Spinal cord (tissue), 4 donors: ENCODE measurements around the gene MMEL1. TPM values are rescaled to one million over a fixed set of nuclear protein-coding genes. Genes with fewer than 3 reads are reported as not detected.

Experiments used
- polyA plus RNA-seq, 2 donors: library from polyadenylated mRNA; unstranded; fragments of 120-200 nt; gene quantifications; one replicate each; pipeline ENCODE4 v1.2.1, GENCODE V29; 2013; ENCODE audit not compliant: insufficient read length in 2 of 2
- total RNA-seq, 2 donors: library from RNA; depleted of rRNA in 1 of 2; stranded (reverse); fragments of 120-200 nt in 1 of 2; fragments of >200 nt in 1 of 2; gene quantifications; one replicate each; pipeline versions ENCODE4 v1.2.3 to v1.2.4, GENCODE V29; 2013 to 2014

Gene MMEL1
- total and polyA plus RNA-seq, 4 donors, result 2.3 to 3.9 (median 2.6) TPM

Other genes starting within 250 kb of the MMEL1 start
- gene MORN1, start 241.5 kb downstream of the MMEL1 start, total RNA-seq, result 10 to 100 TPM in 1 of 2 donors, 1 to 10 TPM in 1; 8.4 to 17.5 TPM
- gene MORN1, start 241.5 kb downstream of the MMEL1 start, polyA plus RNA-seq, result 10 to 100 TPM; 10.6 to 15.0 TPM
- gene RER1, start 241.2 kb downstream of the MMEL1 start, total RNA-seq, result 10 to 100 TPM; 48.8 to 83.6 TPM
- gene RER1, start 241.2 kb downstream of the MMEL1 start, polyA plus RNA-seq, result 100 to 1,000 TPM in 1 of 2 donors, 10 to 100 TPM in 1; 95.9 to 118 TPM
- 10 to 100 TPM; 17.7 to 28.3 TPM for gene PEX10, start 220.5 kb downstream of the MMEL1 start, total RNA-seq
- 10 to 100 TPM; 35.1 to 36.9 TPM for gene PEX10, start 220.5 kb downstream of the MMEL1 start, polyA plus RNA-seq
- 1 to 10 TPM; 3.3 to 7.1 TPM for gene PLCH2, start 156.7 kb downstream of the MMEL1 start, total RNA-seq
- gene PLCH2, start 156.7 kb downstream of the MMEL1 start, polyA plus RNA-seq, result 10 to 100 TPM; 17.2 to 19.0 TPM
- 10 to 100 TPM; 25.7 to 29.0 TPM for gene PANK4, start 106.4 kb downstream of the MMEL1 start, total RNA-seq
- 10 to 100 TPM; 35.5 to 37.9 TPM for gene PANK4, start 106.4 kb downstream of the MMEL1 start, polyA plus RNA-seq
- gene HES5, start 102.8 kb downstream of the MMEL1 start, total RNA-seq, result 10 to 100 TPM; 13.1 to 14.1 TPM
- 10 to 100 TPM; 24.1 to 28.6 TPM for gene HES5, start 102.8 kb downstream of the MMEL1 start, polyA plus RNA-seq
- gene TNFRSF14, start 76.6 kb downstream of the MMEL1 start, total RNA-seq, result 10 to 100 TPM in 1 of 2 donors, 1 to 10 TPM in 1; 7.2 to 20.4 TPM
- 10 to 100 TPM in 1 of 2 donors, 1 to 10 TPM in 1; 8.4 to 16.3 TPM for gene TNFRSF14, start 76.6 kb downstream of the MMEL1 start, polyA plus RNA-seq
- gene PRXL2B, start 46.2 kb downstream of the MMEL1 start, total RNA-seq, result 10 to 100 TPM; 19.0 to 21.1 TPM
- gene PRXL2B, start 46.2 kb downstream of the MMEL1 start, polyA plus RNA-seq, result 10 to 100 TPM; 82.8 to 85.9 TPM
- gene TTC34, start 168.7 kb upstream of the MMEL1 start, total RNA-seq, result under 1 TPM; 0.10 to 0.99 TPM
- gene TTC34, start 168.7 kb upstream of the MMEL1 start, polyA plus RNA-seq, result 1 to 10 TPM; 1.2 to 1.6 TPM